Epithelial cell of esophagus (primary cell): ENCODE measurements around the gene FOXA2.
"Not testable (repeated sequence)": the region's sequence is repeated elsewhere in the genome, so short reads cannot be mapped to it uniquely, and the experiment has no call there.

Source experiments
- DNase-seq: peaks from one replicate; pipeline ENCODE4 v3.0.0; 2010; ENCODE audit warnings: low read depth
- H3K4me3 ChIP-seq: 2 replicates; pipeline ENCODE4 v1.5.1; 2011; ENCODE audit warnings: mild to moderate bottlenecking, low read length, control low read depth
- CTCF ChIP-seq: IDR thresholded peaks from 2 replicates; pipeline ENCODE4 v1.5.1; 2011; ENCODE audit warnings: low read depth, mild to moderate bottlenecking, low read length, control low read depth, inconsistent platforms; ENCODE audit not compliant: insufficient read depth; ENCODE audit errors: missing control alignments

FOXA2 gene

DNA sequence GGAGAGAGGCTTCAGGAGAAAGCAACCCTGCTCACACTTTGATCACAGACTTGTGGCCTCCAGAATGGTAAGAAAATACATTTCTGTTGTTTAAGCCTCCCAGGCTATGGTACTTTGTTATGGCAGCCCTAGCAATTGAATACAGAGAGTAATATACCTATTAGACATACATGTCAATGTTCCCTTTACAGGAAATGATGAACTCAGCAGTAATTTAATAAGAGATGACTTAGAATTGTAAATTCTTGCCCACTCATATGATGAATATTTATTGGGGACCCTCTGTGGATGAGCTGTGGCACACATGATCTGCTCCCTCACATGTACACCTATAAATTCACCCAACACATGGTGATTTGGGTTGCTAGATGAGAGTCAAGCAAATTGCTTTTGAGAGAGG, 20.4 kb upstream of the FOXA2 start:
- DNase-seq, result no peak
- TF ChIP-seq CTCF, result no peak
- H3K4me3 ChIP-seq, result no peak overlapping the region

DNA sequence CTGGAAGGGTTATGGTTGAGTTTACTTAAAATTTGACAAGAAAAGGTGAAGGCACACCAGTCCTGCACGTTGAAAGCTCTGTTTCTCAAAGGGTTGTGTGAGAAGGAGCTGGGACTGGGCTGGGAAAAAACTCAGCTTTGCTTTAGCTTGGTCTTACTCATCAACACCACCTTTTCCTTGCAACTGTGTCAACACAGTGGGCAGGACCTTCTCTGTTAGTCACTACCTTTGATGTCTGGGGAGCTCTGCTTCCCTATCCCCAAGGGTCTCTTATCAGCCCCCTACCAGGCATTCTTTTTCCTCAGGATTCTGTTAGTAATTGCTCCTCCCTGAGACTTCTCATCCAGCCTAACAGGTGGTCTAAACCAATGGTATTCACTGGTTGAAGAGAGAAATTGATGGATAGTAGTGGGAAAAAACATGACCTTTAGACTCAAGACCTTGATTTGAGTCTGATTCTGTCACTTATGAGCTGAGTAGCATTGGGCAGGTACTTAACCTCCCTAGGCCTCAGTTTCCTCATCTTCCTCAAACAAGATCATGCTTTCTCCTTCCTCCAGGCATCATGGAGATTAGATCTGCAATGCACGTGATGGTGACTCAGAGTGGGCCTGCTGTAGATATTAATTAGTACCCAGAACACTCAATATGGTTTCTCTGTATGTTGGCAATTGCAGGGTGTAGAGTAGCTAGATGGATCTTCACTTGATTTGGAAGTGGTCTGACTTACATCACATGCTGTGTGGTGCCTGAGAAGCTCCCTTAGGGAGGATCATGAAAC, 17.2 kb upstream of the FOXA2 start:
- no peak for TF ChIP-seq CTCF
- DNase-seq, result peak; percentile 83
- no peak overlapping the region for H3K4me3 ChIP-seq

DNA sequence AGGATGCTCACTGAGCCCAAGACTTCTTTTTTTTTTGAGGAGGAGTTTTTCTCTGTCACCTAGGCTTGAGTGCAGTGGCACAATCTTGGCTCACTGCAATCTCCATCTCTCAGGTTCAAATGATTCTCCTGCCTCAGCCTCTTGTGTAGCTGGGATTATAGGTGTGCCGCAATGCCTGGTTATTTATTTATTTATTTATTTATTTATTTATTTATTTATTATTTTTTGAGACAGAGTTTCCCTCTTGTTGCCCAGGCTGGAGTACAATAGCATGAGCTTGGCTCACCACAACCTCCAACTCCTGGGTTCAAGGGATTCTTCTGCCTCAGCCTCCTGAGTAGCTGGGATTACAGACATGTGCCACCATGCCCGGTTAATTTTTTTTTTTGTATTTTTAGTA, 14.9 kb upstream of the FOXA2 start:
- H3K4me3 ChIP-seq, DNase-seq: not testable (repeated sequence)

DNA sequence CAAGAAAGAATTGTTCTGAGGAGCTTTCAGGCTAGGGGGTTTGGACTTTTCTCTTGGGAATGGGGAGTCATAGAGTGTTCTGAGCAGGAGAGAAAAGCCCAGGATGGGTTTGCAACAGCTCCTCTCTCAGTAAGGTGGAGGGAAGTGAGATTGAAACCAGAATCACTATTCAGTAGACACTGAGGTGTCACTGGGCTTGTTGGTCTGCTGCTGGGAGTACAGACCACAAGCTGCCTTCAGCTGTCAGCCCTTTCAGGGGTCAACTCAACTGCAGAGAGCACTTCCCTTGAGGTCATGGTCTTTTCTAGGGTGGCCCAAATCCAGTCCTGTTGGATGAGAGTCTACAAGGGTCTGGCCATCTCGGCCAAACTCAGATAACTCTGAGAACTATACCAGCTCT, 12.9 kb upstream of the FOXA2 start:
- DNase-seq, result no peak
- no peak for TF ChIP-seq CTCF
- H3K4me3 ChIP-seq, result no peak overlapping the region

- DNase-seq, result no peak
- TF ChIP-seq CTCF, result no peak
Observed at GRCh38 chr20:22590662-22591061, 6.3 kb upstream of the FOXA2 start.

GRCh38 chr20:22586645-22587310, 2.4 kb upstream of the FOXA2 start:
- peak overlapping the region; percentile 10 for H3K4me3 ChIP-seq
- DNase-seq, result peak; percentile 49
- TF ChIP-seq CTCF, result peak; percentile 65

More at GRCh38 chr20:22590662-22591061, 6.3 kb upstream of the FOXA2 start:
- no peak overlapping the region for H3K4me3 ChIP-seq

DNA sequence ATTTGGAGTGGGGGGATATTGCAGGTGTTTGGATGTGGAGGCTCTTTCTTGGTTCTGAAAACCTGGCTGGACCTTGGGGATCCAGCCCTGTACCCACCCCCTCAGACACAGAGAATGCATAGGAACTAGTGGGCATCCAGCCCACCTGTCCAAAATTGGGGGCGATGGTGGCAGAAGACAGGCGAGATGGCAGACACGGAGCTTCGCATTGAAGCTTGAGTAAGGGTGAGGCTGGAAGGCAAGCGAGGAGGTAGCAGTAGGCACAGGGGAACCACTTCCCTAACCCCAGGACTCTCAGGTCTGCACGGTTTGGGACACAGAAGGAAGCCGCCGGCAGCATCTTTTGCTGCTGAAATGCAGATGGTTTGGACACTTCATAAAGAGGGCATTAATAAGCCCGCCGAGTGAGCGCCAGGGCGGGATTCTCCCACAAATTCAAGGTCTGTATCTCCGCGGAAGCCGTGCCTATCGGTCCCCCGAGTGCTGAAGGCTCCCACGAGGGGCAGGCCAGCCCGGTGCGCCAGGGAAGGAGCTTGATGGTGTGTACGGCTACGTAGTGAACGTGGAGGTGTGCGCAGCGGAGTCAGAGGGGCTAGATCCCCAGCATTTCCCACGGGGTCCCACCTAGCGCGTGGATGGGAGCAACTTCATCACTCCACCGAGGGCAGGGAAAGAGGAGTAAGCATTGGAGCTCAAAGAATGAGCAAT, 1.6 kb upstream of the FOXA2 start:
- no peak for DNase-seq

More for the DNA sequence above, 1.6 kb upstream of the FOXA2 start:
- H3K4me3 ChIP-seq, result no peak overlapping the region
- no peak for TF ChIP-seq CTCF
